Skeletal muscle satellite cell (primary cell): ENCODE results near the gene GPR39.

Experiments
- H3K27me3 ChIP-seq: 2 replicates; pipeline ENCODE4 v1.7.0; 2013; ENCODE audit warnings: low read length; ENCODE audit not compliant: control insufficient read depth, insufficient read depth
- H3K36me3 ChIP-seq: 2 replicates; pipeline ENCODE4 v1.7.0; 2013; ENCODE audit warnings: mild to moderate bottlenecking, control low read depth, low read length; ENCODE audit not compliant: insufficient read depth
- H3K4me1 ChIP-seq: 2 replicates; pipeline ENCODE4 v1.7.0; 2013; ENCODE audit warnings: low read length; ENCODE audit not compliant: control insufficient read depth, insufficient read depth
- H3K4me2 ChIP-seq: 2 replicates; pipeline ENCODE4 v1.7.0; 2013; ENCODE audit warnings: mild to moderate bottlenecking, low read length
- H3K4me3 ChIP-seq: 2 replicates; pipeline ENCODE4 v1.7.0; 2013; ENCODE audit warnings: low read length
- H3K9ac ChIP-seq: 2 replicates; pipeline ENCODE4 v1.7.0; 2013; ENCODE audit warnings: mild to moderate bottlenecking, low read depth, low read length, moderate library complexity
- H3K9me3 ChIP-seq: replicated peaks from 2 replicates; pipeline ENCODE4 v1.7.0; 2013; ENCODE audit warnings: mild to moderate bottlenecking, control low read depth, low read length

The GPR39 gene

DNA sequence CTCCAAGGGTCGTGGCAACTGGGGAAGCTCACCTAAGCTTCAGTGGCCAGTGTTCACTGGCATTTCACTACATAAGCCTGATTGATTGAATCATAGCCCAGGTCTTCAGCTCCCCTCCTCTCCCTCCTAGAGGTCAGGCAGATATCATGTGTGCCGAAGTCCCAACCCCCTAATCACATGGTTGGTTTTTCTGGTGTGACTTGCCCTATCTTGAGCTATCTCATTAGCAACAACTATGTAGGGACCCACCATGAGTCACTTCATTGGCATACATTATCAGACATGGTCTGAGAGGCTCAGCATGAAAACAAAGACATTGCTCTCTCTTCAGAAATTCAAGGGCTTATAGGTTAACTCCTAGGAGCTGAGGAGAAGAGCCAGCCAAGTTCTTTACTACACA lies 176.6 kb downstream of the GPR39 start:
- Histone ChIP-seq H3K36me3 (no peaks in the 10 kb centered on the region), H3K4me3 (no peak overlapping the region), H3K27me3 (no peaks in the 10 kb centered on the region), H3K4me1 (no peaks in the 10 kb centered on the region), H3K9ac (no peak overlapping the region), H3K9me3 (no peaks in the 10 kb centered on the region), H3K4me2 (no peak overlapping the region)

DNA sequence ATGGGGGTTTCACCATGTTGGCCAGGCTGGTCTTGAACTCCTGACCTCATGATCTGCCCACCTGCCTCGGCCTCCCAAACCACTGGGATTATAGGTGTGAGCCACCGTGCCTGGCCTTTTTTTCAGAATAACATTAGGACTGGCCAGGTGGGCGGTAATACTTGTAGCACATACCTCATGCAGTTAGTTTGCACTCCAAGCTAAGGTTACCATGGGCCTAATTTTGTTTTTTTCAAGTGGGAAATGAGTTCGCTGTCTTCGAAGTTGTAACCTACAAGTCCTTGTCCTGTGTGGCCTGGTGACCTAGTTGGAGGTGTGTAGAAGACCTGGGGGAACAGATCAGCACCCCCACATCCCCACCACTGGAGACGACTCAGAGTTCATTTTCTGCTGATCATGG lies 178.6 kb downstream of the GPR39 start:
- no peaks in the 10 kb centered on the region for H3K4me1 ChIP-seq
- H3K9ac ChIP-seq: no peak overlapping the region
- H3K36me3 ChIP-seq: no peaks in the 10 kb centered on the region
- no peaks in the 10 kb centered on the region for H3K9me3 ChIP-seq
- H3K4me3 ChIP-seq: no peak overlapping the region
- no peaks in the 10 kb centered on the region for H3K27me3 ChIP-seq
- H3K4me2 ChIP-seq: no peak overlapping the region

DNA sequence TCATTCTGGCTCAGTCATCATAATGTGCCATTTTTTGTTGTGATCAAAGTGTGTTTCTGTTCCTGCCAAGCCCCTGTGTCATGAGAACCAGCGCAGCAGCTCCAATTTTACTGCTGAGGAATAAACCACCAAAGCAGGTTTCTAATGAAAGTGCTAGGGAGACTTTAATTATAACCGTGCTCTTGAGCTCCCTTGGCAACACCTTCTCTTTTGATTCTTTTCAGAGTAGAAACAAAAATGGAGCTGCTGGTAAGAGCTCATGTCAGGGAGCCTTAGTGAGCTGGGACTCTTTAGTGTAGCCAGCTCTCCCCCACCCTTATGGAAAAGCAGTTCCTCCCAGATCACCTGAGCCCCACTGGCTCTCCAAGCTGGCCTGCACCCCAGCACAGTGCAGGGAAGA lies 179.1 kb downstream of the GPR39 start:
- Histone ChIP-seq H3K4me1 (no peaks in the 10 kb centered on the region), H3K4me3 (no peak overlapping the region), H3K9me3 (no peaks in the 10 kb centered on the region), H3K36me3 (no peaks in the 10 kb centered on the region), H3K4me2 (no peak overlapping the region), H3K9ac (no peak overlapping the region), H3K27me3 (no peaks in the 10 kb centered on the region)

DNA sequence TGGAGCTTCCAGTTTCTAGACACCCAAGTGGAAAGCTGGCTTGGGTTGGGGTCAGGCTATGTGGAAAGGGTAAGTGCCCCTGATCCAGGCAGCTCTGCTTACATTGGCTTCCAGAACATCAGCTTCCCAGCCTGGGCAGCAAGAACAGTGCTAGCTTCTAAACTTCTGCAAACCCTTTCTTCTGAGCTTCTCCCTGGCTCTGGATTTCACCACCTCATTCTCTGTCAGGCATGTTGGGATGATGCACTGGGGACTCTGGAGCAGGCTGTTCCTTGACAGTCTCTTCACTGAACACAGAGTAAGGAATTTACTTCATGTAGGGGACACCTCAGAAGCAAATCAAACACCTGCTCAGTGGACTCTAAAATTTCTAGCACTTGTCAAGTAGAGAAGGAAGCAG lies 180.6 kb downstream of the GPR39 start:
- Histone ChIP-seq H3K4me2 (no peak overlapping the region), H3K9ac (no peak overlapping the region), H3K27me3 (no peaks in the 10 kb centered on the region), H3K4me1 (no peaks in the 10 kb centered on the region), H3K36me3 (no peaks in the 10 kb centered on the region), H3K9me3 (no peaks in the 10 kb centered on the region), H3K4me3 (no peak overlapping the region)

DNA sequence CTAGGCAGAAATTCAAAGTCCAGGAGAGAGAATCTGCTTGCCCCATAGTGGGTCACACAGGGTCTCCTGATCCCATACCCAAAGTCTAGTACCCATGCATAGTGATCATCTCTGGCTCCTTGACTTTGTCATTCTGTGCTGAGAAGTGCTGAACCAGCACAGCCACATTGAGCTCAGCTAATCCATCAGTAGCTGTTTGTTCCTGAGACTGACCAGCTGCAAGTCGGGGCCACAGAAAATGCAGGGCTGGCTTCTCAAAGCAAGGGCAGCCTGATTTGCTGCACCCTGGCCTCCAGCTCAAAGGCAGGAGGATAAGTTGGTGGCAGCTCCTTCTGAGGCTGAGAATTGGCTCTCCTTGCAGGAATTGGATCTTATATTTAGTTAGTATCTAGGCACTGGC lies 181.2 kb downstream of the GPR39 start:
- Histone ChIP-seq H3K36me3 (no peaks in the 10 kb centered on the region), H3K9ac (no peak overlapping the region)

DNA sequence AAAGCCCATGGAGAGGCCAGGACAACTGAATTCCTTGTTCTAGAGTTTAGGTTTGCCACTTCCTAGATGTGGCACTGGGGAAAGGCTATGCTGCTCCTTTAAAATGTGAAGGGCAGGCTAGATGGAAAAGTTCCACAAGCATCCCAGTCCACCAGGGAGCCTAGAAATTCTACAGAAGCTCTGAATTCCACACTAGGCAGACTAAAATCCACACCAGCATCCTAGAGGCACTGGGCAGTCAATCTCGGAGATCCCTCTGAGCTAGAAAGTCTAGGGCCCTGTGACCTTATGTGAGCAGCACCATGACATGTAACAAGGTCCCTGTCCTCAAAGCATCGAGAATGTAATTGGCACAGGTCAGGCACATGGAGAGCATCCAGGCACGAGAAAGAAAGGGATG lies 181.9 kb downstream of the GPR39 start:
- Histone ChIP-seq H3K27me3 (no peaks in the 10 kb centered on the region), H3K9me3 (no peaks in the 10 kb centered on the region), H3K4me1 (no peaks in the 10 kb centered on the region), H3K4me2 (no peak overlapping the region), H3K4me3 (no peak overlapping the region), H3K9ac (no peak overlapping the region), H3K36me3 (no peaks in the 10 kb centered on the region)

More for the DNA sequence above, 181.2 kb downstream of the GPR39 start:
- Histone ChIP-seq H3K4me2 (no peak overlapping the region), H3K9me3 (no peaks in the 10 kb centered on the region), H3K4me1 (no peaks in the 10 kb centered on the region), H3K4me3 (no peak overlapping the region), H3K27me3 (no peaks in the 10 kb centered on the region)

DNA sequence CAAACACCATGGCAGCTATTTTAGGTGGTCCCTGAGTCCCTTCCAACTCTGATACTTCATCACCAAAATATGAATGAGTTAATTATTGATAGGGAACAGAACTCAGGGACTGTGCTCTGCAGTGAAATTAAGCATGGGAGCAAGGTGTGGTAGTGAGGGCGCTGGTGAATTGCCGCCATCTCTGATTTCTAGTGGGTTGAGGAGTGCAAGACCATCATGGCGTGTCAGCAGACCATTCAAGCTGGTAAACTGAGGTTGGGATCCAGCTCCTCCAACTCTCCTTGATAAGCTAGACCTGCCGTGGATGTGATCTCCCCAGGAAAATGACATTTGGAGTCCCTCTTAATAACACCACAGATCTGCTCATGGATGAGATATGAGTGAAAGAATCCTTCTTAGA lies 183.0 kb downstream of the GPR39 start:
- H3K4me2 ChIP-seq: no peak overlapping the region
- no peak overlapping the region for H3K9ac ChIP-seq
- no peak overlapping the region for H3K4me3 ChIP-seq
- H3K9me3 ChIP-seq: no peaks in the 10 kb centered on the region
- H3K4me1 ChIP-seq: no peaks in the 10 kb centered on the region
- H3K36me3 ChIP-seq: no peaks in the 10 kb centered on the region
- no peaks in the 10 kb centered on the region for H3K27me3 ChIP-seq

DNA sequence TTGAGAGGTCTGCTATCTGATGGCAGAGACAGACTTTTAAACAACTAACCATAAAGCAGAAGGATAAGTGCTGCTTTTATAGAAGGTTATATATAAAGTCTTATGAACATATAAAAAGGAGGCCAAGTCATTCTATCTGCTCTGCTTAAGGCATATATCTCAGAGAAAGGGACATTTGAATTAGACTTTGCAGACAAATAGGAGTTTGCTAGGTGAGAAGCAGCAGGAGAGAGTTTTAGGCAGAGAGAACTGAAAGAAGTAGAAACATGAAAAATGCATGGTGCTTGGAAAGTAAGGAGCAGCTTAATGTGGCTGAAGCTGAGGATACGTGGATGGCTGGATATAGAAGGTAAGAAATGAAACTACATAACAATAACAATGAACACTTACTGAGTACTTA lies 188.0 kb downstream of the GPR39 start:
- no peaks in the 10 kb centered on the region for H3K27me3 ChIP-seq
- no peak overlapping the region for H3K9ac ChIP-seq
- no peak overlapping the region for H3K4me2 ChIP-seq
- no peak overlapping the region for H3K4me3 ChIP-seq
- H3K4me1 ChIP-seq: no peaks in the 10 kb centered on the region
- H3K36me3 ChIP-seq: no peaks in the 10 kb centered on the region
- H3K9me3 ChIP-seq: no peaks in the 10 kb centered on the region

DNA sequence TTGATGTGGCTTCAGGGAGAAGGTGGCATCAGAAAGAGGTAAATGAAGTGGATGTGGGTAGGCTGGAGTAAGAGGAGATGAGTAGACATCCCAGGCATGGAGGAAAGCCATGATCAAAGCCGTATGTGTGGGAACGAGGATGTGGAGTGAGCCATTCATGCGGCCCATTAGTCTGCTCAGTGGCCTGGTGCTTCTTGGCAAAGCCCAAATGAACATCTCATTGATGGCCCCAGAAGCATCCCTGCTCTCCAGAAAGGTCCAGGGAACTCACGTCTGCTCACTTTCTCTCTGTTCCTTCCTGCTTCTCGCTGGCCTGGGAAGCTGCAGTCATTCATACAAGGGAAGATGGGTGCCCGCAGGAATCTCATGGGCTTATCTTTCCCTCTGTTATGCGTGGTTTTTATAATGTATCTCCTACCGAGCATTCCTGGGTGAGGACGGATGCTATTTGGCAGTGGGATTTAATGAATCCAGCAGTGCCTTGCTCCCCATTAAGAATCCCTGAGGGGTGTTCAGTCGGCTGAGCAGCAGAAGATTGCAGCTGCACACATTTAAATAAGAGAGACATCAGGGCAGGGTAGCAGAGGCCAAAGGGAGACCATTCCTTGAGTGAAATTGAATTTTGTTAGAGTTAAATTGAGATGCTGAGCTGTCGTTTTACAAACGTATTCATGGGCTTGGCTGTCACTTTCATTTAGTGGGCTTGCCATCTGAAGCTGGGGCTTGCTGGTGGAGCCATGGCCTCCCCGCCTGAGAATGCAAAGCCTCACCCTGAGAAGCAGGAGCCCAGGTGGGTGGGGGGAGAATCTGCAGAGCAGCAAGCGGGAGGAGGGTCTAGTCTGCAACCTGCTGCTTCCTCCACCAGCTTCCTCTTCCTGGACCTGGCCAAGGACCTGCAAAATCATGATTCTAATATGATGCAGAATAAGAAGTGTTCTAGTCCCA lies 188.9 kb downstream of the GPR39 start:
- H3K4me1 ChIP-seq: no peaks in the 10 kb centered on the region
- H3K4me3 ChIP-seq: no peak overlapping the region
- H3K4me2 ChIP-seq: no peak overlapping the region
- H3K36me3 ChIP-seq: no peaks in the 10 kb centered on the region
- H3K9me3 ChIP-seq: no peaks in the 10 kb centered on the region
- no peak overlapping the region for H3K9ac ChIP-seq
- no peaks in the 10 kb centered on the region for H3K27me3 ChIP-seq

DNA sequence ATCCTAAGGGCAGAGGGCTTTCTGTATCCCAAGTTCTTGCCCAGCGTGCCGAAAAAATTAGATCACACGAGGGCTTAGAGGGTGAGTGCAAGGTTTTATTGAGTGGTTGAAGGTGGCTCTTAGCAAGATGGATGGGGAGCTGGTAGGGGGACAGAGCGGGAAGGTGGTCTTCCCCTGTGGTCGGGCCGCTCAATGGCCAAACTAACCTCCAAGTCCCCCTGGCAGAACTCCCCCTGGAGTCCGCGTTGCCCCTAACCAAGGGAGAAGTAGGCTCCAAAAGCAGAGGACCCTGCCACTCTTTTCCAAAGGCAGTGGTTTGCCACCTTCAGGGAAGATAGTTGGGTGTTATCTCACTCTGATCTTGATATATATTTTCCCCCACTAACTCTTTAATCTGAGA lies 190.0 kb downstream of the GPR39 start:
- Histone ChIP-seq H3K4me1 (no peaks in the 10 kb centered on the region), H3K9me3 (no peaks in the 10 kb centered on the region), H3K4me2 (no peak overlapping the region), H3K36me3 (no peaks in the 10 kb centered on the region), H3K4me3 (no peak overlapping the region), H3K9ac (no peak overlapping the region), H3K27me3 (no peaks in the 10 kb centered on the region)

DNA sequence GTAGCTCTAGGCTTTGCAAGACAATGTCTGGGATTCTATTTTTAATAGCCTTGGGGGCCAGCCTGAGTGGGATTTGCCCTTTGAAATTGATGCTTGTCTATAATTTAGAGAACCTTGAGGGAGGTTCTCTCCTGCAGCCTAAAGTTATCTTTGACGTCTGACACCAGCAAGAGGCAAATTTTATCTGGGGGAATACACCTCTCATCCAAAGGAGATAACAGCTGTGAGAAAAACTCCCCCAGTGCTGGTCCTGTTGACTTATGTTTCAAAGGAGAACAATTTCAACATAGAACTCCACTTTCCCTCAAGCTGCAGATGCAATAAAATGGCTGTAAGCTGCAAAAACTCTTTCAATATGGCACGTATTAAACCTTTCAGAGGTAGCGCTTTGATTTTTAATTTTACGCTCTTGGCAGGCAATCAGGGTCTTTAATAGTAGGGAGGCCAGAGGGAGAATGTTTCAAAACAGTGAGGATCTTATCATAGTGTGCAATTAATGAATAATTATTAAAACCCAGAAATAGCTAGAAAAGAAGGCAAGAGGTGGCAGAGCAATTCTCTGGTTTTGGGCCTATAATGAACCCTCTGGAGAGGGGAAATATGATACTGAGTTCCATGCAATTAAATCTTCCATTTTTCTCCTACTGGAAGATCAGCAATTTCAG lies 191.0 kb downstream of the GPR39 start:
- H3K4me3 ChIP-seq: no peak overlapping the region
- H3K27me3 ChIP-seq: peaks cover 3% of the 10 kb centered on the region
- no peak overlapping the region for H3K9ac ChIP-seq
- H3K4me2 ChIP-seq: no peak overlapping the region
- no peaks in the 10 kb centered on the region for H3K4me1 ChIP-seq
- H3K9me3 ChIP-seq: no peaks in the 10 kb centered on the region
- H3K36me3 ChIP-seq: no peaks in the 10 kb centered on the region

DNA sequence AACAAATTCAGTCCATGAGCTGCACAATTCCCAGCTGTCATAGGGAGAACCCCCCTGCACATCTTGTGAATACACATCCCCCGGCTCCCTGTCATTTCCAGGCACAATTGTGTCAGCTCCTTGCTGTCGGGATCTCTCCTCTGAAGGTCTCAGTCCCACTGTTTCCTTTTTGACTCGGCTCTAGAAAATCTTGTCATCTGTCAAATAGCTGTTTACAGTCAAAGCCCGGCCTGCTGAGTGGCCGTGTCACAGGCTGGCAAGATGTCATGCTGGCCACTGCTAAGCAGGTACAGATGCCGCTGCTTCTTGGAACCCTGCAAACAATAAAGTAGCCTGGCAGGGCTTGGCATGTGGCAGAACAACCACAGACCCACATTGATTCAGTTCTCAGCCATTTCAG lies 191.7 kb downstream of the GPR39 start:
- Histone ChIP-seq H3K9me3 (no peaks in the 10 kb centered on the region), H3K9ac (no peak overlapping the region), H3K36me3 (no peaks in the 10 kb centered on the region), H3K4me3 (no peak overlapping the region), H3K27me3 (peaks cover 3% of the 10 kb centered on the region), H3K4me2 (no peak overlapping the region), H3K4me1 (no peaks in the 10 kb centered on the region)
